ENCODE data around the gene DAGLA.

DAGLA gene

DNA sequence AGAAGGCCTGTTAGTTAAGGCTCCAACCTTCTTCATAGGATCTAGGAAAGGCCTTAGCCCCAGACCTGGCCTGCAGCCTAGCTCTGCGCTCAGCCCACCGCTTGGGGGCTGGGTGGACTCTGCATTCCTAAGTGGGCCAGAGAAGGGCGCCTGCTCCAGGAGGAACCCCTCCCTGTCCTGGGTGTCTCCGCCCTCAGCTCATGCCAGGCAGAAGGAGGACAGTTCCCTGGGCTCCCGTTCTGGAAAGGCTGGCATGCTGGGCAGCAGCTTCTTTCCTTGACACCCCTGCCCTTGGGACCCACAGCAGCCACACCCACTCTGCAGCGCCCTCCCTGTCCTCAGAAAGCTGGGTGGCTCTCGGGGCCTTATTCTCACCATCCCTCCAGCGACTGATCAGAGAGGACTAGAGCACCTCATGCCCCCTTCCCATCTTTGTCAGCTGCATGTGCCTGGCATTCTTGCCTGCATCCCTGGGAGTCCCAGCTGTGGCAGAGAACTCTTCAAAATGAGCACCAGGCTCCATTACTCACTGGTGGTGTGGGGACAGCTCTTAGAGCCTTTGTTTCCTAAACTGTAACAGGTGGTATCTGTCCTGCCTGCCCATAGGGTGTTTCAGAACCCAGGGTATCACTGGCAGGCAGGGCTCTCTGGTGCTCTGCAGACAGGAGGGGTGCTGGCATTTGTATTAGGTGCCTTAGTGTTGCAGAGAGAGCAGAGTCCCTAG, 51.9 kb downstream of the DAGLA start:
- H3K4me1 ChIP-seq (ENCODE audit: low read depth, poor library complexity, severe bottlenecking) = peaks cover 3% of the 10 kb centered on the region
- no peaks in the 10 kb centered on the region for H4K20me1 ChIP-seq (ENCODE audit: insufficient read depth)
- no peak overlapping the region for H3K9ac ChIP-seq
- no peak overlapping the region for H3K4me2 ChIP-seq
- TF ChIP-seq, protein P1, sequence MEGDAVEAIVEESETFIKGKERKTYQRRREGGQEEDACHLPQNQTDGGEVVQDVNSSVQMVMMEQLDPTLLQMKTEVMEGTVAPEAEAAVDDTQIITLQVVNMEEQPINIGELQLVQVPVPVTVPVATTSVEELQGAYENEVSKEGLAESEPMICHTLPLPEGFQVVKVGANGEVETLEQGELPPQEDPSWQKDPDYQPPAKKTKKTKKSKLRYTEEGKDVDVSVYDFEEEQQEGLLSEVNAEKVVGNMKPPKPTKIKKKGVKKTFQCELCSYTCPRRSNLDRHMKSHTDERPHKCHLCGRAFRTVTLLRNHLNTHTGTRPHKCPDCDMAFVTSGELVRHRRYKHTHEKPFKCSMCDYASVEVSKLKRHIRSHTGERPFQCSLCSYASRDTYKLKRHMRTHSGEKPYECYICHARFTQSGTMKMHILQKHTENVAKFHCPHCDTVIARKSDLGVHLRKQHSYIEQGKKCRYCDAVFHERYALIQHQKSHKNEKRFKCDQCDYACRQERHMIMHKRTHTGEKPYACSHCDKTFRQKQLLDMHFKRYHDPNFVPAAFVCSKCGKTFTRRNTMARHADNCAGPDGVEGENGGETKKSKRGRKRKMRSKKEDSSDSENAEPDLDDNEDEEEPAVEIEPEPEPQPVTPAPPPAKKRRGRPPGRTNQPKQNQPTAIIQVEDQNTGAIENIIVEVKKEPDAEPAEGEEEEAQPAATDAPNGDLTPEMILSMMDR (conservative IDR thresholded peaks at IDR 0.05; ENCODE audit: low read depth, low read length) = no peak
- no peaks in the 10 kb centered on the region for H3K36me3 ChIP-seq (ENCODE audit: insufficient read depth)
- no peak overlapping the region for H3K27ac ChIP-seq
- no peak overlapping the region for H2AFZ ChIP-seq (ENCODE audit: low read depth)
- peaks cover 20% of the 10 kb centered on the region for H3K27me3 ChIP-seq (ENCODE audit: insufficient read depth, low read depth)
- no peaks in the 10 kb centered on the region for H3K79me2 ChIP-seq (ENCODE audit: insufficient read depth, low read depth)
- H3K4me3 ChIP-seq (IDR thresholded peaks at IDR 0.05; ENCODE audit: insufficient read depth, low read depth, low read length) = no peak overlapping the region

DNA sequence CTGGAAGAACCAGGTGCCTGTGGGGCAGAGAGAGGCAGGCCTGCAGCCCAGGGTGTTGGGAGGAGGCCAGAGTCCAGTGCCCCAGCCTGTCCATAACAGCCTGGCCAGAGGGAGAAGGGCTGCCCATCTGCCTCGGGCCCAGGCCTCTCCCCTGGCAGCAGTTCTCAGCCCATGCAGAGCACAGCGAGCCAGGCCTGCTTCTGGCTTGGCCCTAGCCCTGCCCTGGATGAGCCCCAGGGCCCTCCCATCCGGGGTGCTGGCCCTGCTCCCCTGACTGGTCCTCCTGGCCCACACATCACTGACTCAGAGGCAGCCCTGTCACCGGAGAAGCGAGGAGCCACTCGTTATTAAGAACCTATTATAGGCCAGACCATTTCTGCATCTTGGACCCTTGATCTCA, 52.5 kb downstream of the DAGLA start:
- peaks cover 3% of the 10 kb centered on the region for H3K4me1 ChIP-seq (ENCODE audit: low read depth, poor library complexity, severe bottlenecking)
- H3K27ac ChIP-seq = no peak overlapping the region
- H3K36me3 ChIP-seq (ENCODE audit: insufficient read depth) = no peaks in the 10 kb centered on the region
- no peak overlapping the region for H3K4me2 ChIP-seq
- no peak overlapping the region for H3K9ac ChIP-seq
- H3K4me3 ChIP-seq (IDR thresholded peaks at IDR 0.05; ENCODE audit: insufficient read depth, low read depth, low read length) = no peak overlapping the region
- peak overlapping the region; percentile 85 for H2AFZ ChIP-seq (ENCODE audit: low read depth)
- H4K20me1 ChIP-seq (ENCODE audit: insufficient read depth) = no peaks in the 10 kb centered on the region
- peaks cover 22% of the 10 kb centered on the region for H3K27me3 ChIP-seq (ENCODE audit: insufficient read depth, low read depth)
- TF ChIP-seq, protein P1 (conservative IDR thresholded peaks at IDR 0.05; ENCODE audit: low read depth, low read length) = no peak
- no peaks in the 10 kb centered on the region for H3K79me2 ChIP-seq (ENCODE audit: insufficient read depth, low read depth)

DNA sequence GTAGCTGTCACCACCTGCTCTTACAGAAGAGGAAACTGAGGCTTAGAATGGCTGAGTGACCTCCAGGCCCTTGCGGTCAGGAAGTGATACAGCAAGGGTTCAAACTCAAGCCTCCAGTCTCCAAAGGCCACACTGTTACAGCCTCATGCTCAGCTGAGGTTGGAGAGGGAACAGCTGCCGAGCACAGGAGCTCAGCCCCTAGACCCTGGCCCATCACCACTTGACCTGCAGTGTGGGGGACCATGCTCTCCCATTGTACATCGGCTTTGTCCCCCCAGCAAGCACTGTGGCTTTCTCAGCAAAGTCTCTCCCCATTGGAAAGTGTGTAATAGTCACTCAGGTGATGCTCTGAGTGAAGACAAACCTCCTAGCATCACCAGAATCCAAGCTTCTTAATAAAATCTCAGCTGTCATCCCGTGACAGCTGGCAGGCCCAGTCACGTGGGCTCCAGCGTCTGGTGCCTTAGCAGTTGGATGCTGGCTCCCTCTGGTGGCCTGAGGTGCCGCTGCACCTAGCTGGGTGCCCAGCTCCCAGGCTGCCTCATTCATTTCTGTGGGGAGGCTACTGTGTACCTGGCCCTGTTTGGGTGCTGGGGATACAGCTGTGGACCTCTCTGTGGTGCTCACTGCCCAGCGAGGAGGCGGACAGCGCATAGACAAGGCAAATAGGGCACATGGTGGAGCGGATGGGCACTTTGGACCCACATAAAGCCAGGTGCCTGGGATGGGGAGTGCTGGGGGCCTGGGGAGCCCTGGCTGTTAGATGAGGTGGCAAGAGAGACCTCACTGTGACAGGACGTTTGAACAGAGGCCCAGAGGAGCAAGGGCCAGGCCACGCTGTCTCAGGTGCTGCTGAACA, 53.2 kb downstream of the DAGLA start:
- no peak overlapping the region for H3K9ac ChIP-seq
- no peak overlapping the region for H3K27ac ChIP-seq
- H2AFZ ChIP-seq (ENCODE audit: low read depth) = peak overlapping the region; percentile 85
- peaks cover 3% of the 10 kb centered on the region for H3K4me1 ChIP-seq (ENCODE audit: low read depth, poor library complexity, severe bottlenecking)
- TF ChIP-seq, protein P1 (conservative IDR thresholded peaks at IDR 0.05; ENCODE audit: low read depth, low read length) = peak; percentile 88
- H3K4me2 ChIP-seq = no peak overlapping the region
- no peak overlapping the region for H3K4me3 ChIP-seq (IDR thresholded peaks at IDR 0.05; ENCODE audit: insufficient read depth, low read depth, low read length)
- H3K79me2 ChIP-seq (ENCODE audit: insufficient read depth, low read depth) = no peaks in the 10 kb centered on the region
- peaks cover 22% of the 10 kb centered on the region for H3K27me3 ChIP-seq (ENCODE audit: insufficient read depth, low read depth)
- H3K36me3 ChIP-seq (ENCODE audit: insufficient read depth) = no peaks in the 10 kb centered on the region
- no peaks in the 10 kb centered on the region for H4K20me1 ChIP-seq (ENCODE audit: insufficient read depth)

DNA sequence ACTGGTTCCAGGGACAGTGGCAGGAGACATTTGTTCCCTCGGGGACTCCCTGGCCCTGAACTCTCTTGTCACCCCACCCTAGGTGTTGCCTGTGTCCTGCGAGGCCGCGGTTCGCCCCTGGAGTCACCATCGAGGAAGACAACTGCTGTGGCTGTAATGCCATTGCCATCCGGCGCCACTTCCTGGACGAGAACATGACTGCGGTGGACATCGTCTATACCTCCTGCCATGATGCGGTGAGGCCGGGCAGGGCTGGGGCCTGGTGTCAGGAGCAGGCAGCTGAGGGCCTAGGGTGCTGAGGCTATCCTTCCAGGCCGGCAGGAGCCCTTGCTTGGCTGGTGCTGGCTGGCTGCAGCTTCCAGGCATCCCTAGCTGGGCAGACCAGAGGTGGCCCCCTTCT, 54.6 kb downstream of the DAGLA start:
- no peak overlapping the region for H2AFZ ChIP-seq (ENCODE audit: low read depth)
- TF ChIP-seq, protein P1 (conservative IDR thresholded peaks at IDR 0.05; ENCODE audit: low read depth, low read length) = no peak
- no peak overlapping the region for H3K9ac ChIP-seq
- no peak overlapping the region for H3K4me3 ChIP-seq (IDR thresholded peaks at IDR 0.05; ENCODE audit: insufficient read depth, low read depth, low read length)
- no peaks in the 10 kb centered on the region for H3K36me3 ChIP-seq (ENCODE audit: insufficient read depth)
- no peaks in the 10 kb centered on the region for H4K20me1 ChIP-seq (ENCODE audit: insufficient read depth)
- no peaks in the 10 kb centered on the region for H3K79me2 ChIP-seq (ENCODE audit: insufficient read depth, low read depth)
- H3K27ac ChIP-seq = no peak overlapping the region
- peaks cover 18% of the 10 kb centered on the region for H3K27me3 ChIP-seq (ENCODE audit: insufficient read depth, low read depth)
- H3K4me2 ChIP-seq = no peak overlapping the region
- H3K4me1 ChIP-seq (ENCODE audit: low read depth, poor library complexity, severe bottlenecking) = peaks cover 3% of the 10 kb centered on the region

All from KMS-11 (cell line).